Hippocampal formation (tissue), 2 donors: Measurements from ENCODE around the gene DHFR2.
A peak's percentile ranks its signal among the peaks of the same experiment; 100 is the strongest.
"Not testable (repeated sequence)": the region's sequence is repeated elsewhere in the genome, so short reads cannot be mapped to it uniquely, and the experiment has no call there.

Experiments used
- DNase-seq, 2 donors: peaks; one replicate each; lab custom pipeline; 2025; lab: John Stamatoyannopoulos, UW

DHFR2 gene

GRCh38 chr3:94062513-94063404 lies at the start of gene DHFR2, which contains the start of gene NSUN3:
DHFR2 (minus strand) TSS chr3:94062916; CDS start chr3:94061511, 1,405 bp downstream.
NSUN3 (plus strand) TSS chr3:94063061; CDS start chr3:94063127, 66 bp downstream.
- peak; percentile 79 to 81 for DNase-seq

GRCh38 chr3:94110854-94111253 lies 48.1 kb upstream of the DHFR2 start:
- DNase-seq: no peak

DNA sequence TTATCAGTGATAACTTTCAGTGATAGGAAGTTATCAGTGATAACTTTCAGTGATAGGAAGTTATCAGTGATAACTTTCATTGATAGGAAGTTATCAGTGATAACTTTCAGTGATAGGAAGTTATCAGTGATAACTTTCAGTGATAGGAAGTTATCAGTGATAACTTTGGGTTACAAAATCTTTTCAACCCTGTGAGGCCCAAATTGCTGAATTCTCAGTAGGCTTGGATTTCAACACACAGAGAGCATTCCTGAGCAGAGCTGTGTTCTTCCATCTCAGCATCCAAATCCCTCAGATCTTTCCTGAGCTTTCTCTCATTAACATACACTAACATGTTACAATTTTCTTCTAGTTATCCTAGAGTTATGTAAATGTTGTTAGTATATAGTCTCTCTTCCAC lies 47.5 kb upstream of the DHFR2 start:
- DNase-seq: not testable (repeated sequence)

- DNase-seq: no peak
Observed at GRCh38 chr3:94106268-94106667, 43.6 kb upstream of the DHFR2 start.

DNA sequence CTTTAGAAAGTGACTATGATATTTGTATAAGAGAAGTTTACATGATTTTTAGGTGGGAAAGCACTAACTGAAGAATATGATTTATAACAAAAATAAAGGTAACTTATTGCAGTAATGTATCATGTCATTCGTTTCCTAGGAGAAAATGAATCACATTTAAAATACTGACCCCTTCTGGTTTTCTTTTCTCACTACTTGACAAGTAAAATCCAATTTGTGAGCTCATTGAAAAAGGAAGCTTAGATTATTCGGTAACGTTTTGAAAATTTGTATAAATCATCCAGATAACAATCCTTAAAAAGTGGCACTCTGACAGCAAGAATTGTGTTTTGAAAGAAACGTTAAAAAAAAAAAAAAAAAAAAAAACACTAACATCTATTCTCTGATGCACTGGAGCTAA lies 39.1 kb upstream of the DHFR2 start:
- no peak for DNase-seq

DNA sequence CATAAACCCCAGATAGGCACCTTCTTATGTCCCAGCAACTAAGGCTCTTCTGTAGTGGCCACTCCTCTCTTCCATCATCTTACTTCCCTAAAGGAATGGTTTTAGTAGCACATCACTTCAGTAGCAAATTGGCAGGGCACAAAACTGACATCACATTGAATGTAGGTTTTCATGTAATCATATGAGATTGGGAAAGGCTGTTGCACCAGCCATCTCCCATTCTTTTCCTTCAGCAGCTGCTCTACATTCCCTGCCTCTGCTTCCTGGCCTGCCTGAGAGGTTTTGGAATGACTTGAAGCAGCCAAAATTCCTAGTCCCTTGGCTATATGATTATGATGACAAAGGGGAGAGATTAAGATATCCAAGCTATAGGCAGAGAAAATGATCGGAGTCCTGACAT lies 36.6 kb upstream of the DHFR2 start:
- DNase-seq: no peak

DNA sequence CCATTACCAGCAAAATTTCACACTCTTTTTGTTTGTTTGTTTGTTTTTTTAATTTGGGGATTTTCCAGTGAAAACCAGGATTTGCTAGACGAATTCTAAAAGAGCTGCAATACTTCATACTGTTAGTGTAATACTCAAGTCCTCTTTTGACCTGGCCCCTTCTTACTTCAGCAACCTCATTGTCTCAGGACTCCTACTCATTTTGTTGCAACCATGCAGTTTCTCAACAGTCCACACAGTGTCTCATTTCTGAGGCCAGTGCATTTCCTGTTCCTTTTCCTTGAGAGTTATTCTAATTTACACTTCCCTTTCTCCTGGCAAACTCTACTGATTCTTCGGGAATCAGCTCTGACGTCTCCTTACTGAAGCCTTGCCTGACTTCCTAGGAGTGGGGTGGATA lies 35.7 kb upstream of the DHFR2 start:
- no peak for DNase-seq

DNA sequence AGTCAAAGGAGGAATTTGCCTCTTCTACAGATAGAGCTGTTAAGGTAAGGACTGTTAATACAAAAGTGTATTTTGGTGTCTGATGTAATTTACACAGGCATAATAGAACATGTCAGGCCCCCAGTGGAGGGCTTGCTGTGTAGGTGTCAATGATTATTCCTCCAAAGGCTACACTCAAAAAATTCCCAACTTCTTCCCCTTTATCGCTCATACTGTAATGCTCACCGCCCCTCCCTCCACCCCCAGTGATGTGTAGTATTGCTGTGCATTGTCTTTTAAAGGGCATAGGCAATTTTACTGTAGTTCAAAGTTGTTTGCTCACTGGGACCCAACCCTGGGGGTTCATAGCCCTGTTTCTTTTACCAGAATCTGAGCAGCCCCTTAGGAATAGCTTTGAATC lies 32.4 kb upstream of the DHFR2 start:
- no peak for DNase-seq

DNA sequence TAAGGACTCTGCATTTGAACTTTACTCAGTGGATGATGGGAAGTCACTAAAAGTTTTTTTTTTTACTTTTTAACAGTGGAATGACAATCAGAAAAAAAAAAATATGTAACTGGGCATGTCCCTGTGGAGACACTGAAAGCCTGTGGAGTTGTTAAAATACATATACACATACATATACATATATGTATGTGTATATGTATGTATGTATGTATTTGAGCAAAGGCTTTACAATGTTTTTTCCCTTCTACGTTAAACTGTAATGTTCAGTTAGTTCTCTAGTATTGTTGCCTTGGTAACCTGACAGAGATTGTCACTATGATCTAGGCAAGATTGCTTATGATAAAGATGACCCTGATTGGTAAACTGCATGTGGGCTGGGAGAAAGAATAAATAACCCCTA lies 30.4 kb upstream of the DHFR2 start:
- no peak for DNase-seq

DNA sequence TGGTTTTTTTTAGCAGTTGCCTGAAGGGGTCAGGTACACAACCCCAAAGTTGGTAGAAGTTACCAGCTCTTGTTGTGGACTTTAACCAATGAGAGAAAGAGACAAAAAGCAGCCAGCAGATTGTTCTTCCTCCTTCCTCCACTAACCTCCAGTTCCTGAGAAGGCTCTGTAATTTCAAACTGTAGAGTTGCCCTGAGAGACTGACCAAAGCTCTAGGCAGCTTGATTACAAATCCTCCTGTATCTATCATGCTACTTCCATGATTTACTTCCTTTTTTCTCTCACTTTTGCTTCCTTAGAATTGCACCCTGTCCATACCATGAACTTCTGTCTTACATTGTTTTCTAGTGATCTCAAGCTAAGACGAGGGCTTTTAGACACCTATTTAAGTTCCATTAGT lies 29.4 kb upstream of the DHFR2 start:
- DNase-seq: no peak

- DNase-seq: no peak
Observed at GRCh38 chr3:94089126-94089525, 26.4 kb upstream of the DHFR2 start.

DNA sequence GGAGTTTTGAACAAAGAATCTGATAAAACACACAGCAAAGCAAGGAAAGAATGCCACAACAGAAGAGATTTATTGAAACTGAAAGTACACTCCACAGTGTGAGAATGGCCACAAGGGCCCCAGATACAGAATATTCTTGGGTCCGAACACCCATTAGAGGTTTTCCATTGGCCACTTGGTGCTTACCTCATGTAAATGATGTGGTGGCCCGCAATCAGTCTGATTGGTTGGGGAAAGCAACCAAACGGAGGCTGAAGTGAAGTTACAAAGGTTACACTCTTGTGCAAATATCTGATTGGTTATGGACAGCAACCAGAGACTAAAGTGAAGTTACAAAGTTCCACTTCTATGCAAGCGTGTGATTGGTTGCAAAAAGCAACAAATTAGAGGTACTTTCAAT lies 20.5 kb upstream of the DHFR2 start:
- DNase-seq: no peak

GRCh38 chr3:94082391-94082937 lies 19.7 kb upstream of the DHFR2 start:
- no peak for DNase-seq

GRCh38 chr3:94081884-94082283 lies 19.2 kb upstream of the DHFR2 start:
- DNase-seq: no peak

DNA sequence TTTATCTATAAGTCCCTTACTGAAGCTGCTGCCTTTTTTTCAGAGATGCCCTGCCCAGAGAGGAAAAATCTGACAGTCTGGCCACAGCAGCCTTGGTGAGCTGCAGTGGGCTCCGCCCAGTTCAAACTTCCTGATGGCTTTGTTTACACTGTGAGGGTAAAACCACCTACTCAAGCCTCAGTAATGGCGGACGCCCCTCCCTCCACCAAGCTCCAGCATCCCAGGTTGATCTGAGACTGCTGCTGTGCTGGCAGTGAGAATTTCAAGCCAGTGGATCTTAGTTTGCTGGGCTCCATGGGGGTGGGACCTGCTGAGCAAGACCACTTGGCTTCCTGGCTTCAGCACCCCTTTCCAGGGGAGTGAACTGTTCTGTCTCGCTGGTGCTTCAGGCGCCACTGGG lies 17.8 kb upstream of the DHFR2 start:
- not testable (repeated sequence) for DNase-seq

DNA sequence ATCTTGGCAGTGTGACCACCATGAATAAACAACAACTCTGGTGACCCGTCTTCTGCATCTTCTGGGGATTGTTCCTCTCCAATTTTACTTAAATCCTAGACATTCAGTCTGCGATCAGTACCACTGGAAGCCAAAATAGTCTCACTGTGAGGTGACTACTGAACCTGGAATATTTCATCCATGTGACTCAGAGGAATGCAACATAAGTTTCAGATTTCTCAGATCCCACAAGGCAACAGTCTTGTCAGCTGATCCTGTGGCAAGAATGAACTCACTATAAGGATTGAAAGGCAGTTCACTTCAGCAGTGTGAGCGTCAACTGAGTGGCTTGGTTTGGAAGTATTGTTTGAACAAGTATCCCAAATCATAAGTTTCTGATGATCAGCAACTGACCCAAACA lies 13.3 kb upstream of the DHFR2 start:
- DNase-seq: no peak

- DNase-seq: no peak
Observed at GRCh38 chr3:94071713-94072284, 9.1 kb upstream of the DHFR2 start.

- DNase-seq: no peak
Observed at GRCh38 chr3:94070341-94070911, 7.7 kb upstream of the DHFR2 start.

GRCh38 chr3:94069194-94069813 lies 6.6 kb upstream of the DHFR2 start:
- DNase-seq: peak in 1 of 2 donors; percentile 50

GRCh38 chr3:94066506-94067500 lies 4.1 kb upstream of the DHFR2 start:
- no peak for DNase-seq
